Testis (tissue), 2 donors: Measurements from ENCODE around the gene PBXIP1.

Experiments
- CTCF ChIP-seq, 3 experiments: fragments of 450-650 bp in 2 of 3; fragments of 200-600 bp in 1 of 3; sonication (generic) in 1 of 3; IDR thresholded peaks; one replicate each; pipeline ENCODE4 v1.5.1; 2016 to 2019; ENCODE audit warnings: antibody characterized with exemption in 3 of 3, mild to moderate bottlenecking in 2 of 3, moderate library complexity in 1 of 3
- POLR2A ChIP-seq: fragments of 450-650 bp; IDR thresholded peaks from one replicate; pipeline ENCODE4 v1.6.1; 2017; ENCODE audit warnings: antibody characterized with exemption, mild to moderate bottlenecking, moderate library complexity

- TF ChIP-seq CTCF (IDR thresholded peaks at IDR 0.05) (no peak), POLR2A (no peak)
Measured at GRCh38 chr1:154972517-154973343, 16.8 kb upstream of the PBXIP1 start.
